Endodermal cell (in vitro differentiated cells): Measurements from ENCODE around the gene PRUNE2. TPM values are rescaled to one million over a fixed set of nuclear protein-coding genes. Genes with fewer than 3 reads are reported as not detected.

Source experiments
- DNase-seq: peaks from one replicate; pipeline ENCODE4 v3.0.0-alpha.2; 2017
- H3K27ac ChIP-seq: 2 replicates; pipeline ENCODE4 v1.5.1; 2013; ENCODE audit warnings: mild to moderate bottlenecking, low read depth, low read length, moderate library complexity
- H3K27me3 ChIP-seq: 2 replicates; pipeline ENCODE4 v1.6.1; 2013; ENCODE audit warnings: mild to moderate bottlenecking, low read length, moderate library complexity; ENCODE audit not compliant: insufficient read depth, control insufficient read depth, poor library complexity, severe bottlenecking
- H3K36me3 ChIP-seq: 2 replicates; pipeline ENCODE4 v1.7.0; 2013; ENCODE audit warnings: mild to moderate bottlenecking, low read length, moderate library complexity; ENCODE audit not compliant: control insufficient read depth, insufficient read depth
- H3K4me1 ChIP-seq: one replicate; pipeline ENCODE4 v1.7.0; 2013; ENCODE audit warnings: low read length; ENCODE audit not compliant: control insufficient read depth, insufficient read depth
- H3K4me3 ChIP-seq: 2 replicates; pipeline ENCODE4 v1.5.1; 2013; ENCODE audit warnings: mild to moderate bottlenecking, low read length, moderate library complexity
- H3K9ac ChIP-seq: 2 replicates; pipeline ENCODE4 v1.6.1; 2013; ENCODE audit warnings: mild to moderate bottlenecking, low read length, moderate library complexity; ENCODE audit not compliant: poor library complexity, severe bottlenecking; ENCODE audit errors: extremely low read depth
- H3K9me3 ChIP-seq: 2 replicates; pipeline ENCODE4 v1.6.1; 2013; ENCODE audit warnings: mild to moderate bottlenecking, low read length, moderate library complexity; ENCODE audit not compliant: control insufficient read depth
- H3K27ac Mint-ChIP-seq: 2 replicates; pipeline ENCODE4 v1.8.0; 2020; ENCODE audit warnings: mixed read lengths
- H3K27me3 Mint-ChIP-seq: 2 replicates; pipeline ENCODE4 v1.8.0; 2021; ENCODE audit warnings: mild to moderate bottlenecking, mixed read lengths; ENCODE audit not compliant: insufficient read depth
- H3K36me3 Mint-ChIP-seq: 2 replicates; pipeline ENCODE4 v1.8.0; 2020; ENCODE audit warnings: low read depth, mixed read lengths
- H3K4me1 Mint-ChIP-seq: 2 replicates; pipeline ENCODE4 v1.8.0; 2020; ENCODE audit warnings: mixed read lengths
- H3K4me3 Mint-ChIP-seq: 2 replicates; pipeline ENCODE4 v1.8.0; 2020; ENCODE audit warnings: mild to moderate bottlenecking, moderate library complexity, mixed read lengths
- H3K9me3 Mint-ChIP-seq: 2 replicates; pipeline ENCODE4 v1.8.0; 2020; ENCODE audit warnings: mild to moderate bottlenecking, mixed read lengths
- WGBS, 2 experiments: methylation state at CpG; one replicate each; pipeline versions ENCODE4 v1.1.5 to v1.1.7; 2013; ENCODE audit warnings: missing lambda C conversion rate in 2 of 2, mixed read lengths in 1 of 2; ENCODE audit not compliant: insufficient coverage in 1 of 2, insufficient read length in 1 of 2; 5-methylcytosine and 5-hydroxymethylcytosine counted together
- total RNA-seq, 2 donors: library from RNA; stranded (reverse); fragmentation: NEBNext Ultra II Directional in 1 of 2; extraction: Animal tissue kit (Norgen Biotek cat#: 25700) in 1 of 2; gene quantifications; 2 replicates in 1 of 2; 3 replicates in 1 of 2; pipeline ENCODE4 v1.2.1, GENCODE V29; 2021
- TF ChIP-seq, protein P1 (sequence below): fragments of 200-600 bp; sonication (generic); conservative IDR thresholded peaks from 2 replicates; pipeline ENCODE4 v1.5.0; 2021; ENCODE audit warnings: antibody characterized with exemption, mild to moderate bottlenecking

Gene PRUNE2
- total RNA-seq, 2 donors from 2014 or later, result 4.1 to 6.8 TPM

DNA sequence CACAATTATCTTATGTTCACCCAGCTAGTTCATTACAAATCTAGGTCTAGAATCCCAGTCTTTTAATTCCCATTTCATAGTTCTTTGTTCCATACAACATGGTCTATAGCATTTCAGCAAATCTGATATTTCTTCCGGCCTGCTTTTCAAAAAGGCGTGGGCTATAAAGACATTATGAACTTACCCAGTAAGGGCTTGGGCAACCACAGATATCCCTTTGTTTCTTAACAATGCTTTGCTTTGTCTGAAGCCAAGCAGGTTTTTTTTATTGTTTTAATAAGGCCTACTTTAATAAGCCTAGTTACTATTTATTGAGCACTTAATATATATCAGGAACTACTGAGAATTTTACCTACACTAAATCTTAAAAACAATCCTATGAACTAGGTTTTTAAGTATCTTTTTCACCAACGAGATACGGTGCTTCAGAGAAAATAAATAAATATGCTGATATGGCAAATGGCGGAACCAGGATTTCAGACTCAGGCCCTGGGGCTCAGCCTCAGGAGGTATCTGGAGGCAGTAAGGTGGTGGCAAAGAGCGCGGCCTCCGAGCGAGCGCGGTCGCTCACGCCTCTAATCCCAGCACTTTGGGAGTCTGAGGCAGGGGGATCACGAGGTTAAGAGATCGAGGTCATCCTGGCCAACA, 112.0 kb downstream of the PRUNE2 start:
- no peaks in the 10 kb centered on the region for H3K9me3 ChIP-seq
- Mint-ChIP-seq H3K27me3 (no peaks in the 10 kb centered on the region), H3K4me1 (no peaks in the 10 kb centered on the region), H3K27ac (no peak overlapping the region), H3K9me3 (no peaks in the 10 kb centered on the region), H3K4me3 (no peak overlapping the region), H3K36me3 (no peaks in the 10 kb centered on the region)
- WGBS, 2 experiments, result 79 to 91% methylated on average over 7 to 15 of the region's 15 CpGs
- no peak overlapping the region for H3K27ac ChIP-seq
- no peak overlapping the region for H3K4me3 ChIP-seq
- H3K9ac ChIP-seq, result no peak overlapping the region
- TF ChIP-seq, protein P1, sequence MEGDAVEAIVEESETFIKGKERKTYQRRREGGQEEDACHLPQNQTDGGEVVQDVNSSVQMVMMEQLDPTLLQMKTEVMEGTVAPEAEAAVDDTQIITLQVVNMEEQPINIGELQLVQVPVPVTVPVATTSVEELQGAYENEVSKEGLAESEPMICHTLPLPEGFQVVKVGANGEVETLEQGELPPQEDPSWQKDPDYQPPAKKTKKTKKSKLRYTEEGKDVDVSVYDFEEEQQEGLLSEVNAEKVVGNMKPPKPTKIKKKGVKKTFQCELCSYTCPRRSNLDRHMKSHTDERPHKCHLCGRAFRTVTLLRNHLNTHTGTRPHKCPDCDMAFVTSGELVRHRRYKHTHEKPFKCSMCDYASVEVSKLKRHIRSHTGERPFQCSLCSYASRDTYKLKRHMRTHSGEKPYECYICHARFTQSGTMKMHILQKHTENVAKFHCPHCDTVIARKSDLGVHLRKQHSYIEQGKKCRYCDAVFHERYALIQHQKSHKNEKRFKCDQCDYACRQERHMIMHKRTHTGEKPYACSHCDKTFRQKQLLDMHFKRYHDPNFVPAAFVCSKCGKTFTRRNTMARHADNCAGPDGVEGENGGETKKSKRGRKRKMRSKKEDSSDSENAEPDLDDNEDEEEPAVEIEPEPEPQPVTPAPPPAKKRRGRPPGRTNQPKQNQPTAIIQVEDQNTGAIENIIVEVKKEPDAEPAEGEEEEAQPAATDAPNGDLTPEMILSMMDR, result no peak
- DNase-seq, result no peak
- no peaks in the 10 kb centered on the region for H3K4me1 ChIP-seq
- H3K36me3 ChIP-seq, result no peaks in the 10 kb centered on the region
- H3K27me3 ChIP-seq, result no peaks in the 10 kb centered on the region

DNA sequence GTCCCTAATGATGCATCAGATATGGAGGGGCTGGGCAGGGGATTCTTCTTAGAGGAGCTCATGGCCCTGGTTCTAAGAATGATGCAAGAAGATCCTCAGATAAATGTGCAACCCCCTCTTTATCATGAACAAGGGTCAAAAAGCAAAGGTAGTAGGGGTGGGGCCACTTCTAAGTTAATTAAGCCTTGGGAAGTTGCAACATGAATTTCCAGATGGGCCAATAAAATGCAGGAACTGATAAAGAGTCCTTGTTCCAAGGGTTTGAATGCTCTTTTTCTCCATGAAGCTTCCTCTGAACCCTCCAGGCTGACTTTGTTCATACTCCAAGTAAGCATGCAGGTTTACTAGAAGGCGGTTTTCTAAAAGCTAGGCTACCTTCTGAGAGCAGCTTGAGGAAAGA, 116.1 kb downstream of the PRUNE2 start:
- no peaks in the 10 kb centered on the region for H3K9me3 Mint-ChIP-seq
- H3K27ac ChIP-seq, result no peak overlapping the region
- H3K4me3 ChIP-seq, result no peak overlapping the region
- no peaks in the 10 kb centered on the region for H3K27me3 ChIP-seq
- H3K4me1 ChIP-seq, result no peaks in the 10 kb centered on the region
- H3K4me3 Mint-ChIP-seq, result no peak overlapping the region
- DNase-seq, result no peak
- H3K27me3 Mint-ChIP-seq, result no peaks in the 10 kb centered on the region
- no peak overlapping the region for H3K9ac ChIP-seq
- H3K36me3 ChIP-seq, result no peaks in the 10 kb centered on the region
- no peaks in the 10 kb centered on the region for H3K4me1 Mint-ChIP-seq
- TF ChIP-seq, protein P1, result no peak
- H3K27ac Mint-ChIP-seq, result no peak overlapping the region
- WGBS, 2 experiments, result 82 to 100% methylated on average over 1 of the region's 1 CpG
- H3K9me3 ChIP-seq, result no peaks in the 10 kb centered on the region
- no peaks in the 10 kb centered on the region for H3K36me3 Mint-ChIP-seq

DNA sequence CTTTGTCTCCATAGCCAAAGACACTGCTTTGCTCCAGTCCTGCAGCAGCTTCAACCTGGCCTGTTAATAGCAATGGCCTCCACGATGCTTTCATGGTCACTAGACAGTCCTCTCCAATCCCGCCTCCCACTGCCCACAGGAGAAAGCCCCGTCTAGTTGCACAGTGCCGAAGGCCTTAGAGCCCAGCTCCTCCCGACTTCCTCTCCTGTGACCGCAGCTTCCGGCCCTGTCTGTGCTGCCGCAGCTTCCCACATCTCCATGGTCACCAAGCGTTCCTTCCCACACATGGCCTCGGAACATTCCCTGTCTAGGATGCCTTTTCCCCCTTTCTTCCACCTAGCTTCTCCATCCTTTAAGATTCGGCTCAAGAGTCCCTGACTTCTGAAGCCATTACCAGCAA, 118.2 kb downstream of the PRUNE2 start:
- Mint-ChIP-seq H3K27ac (no peak overlapping the region), H3K36me3 (no peaks in the 10 kb centered on the region), H3K27me3 (no peaks in the 10 kb centered on the region), H3K4me3 (no peak overlapping the region), H3K4me1 (no peaks in the 10 kb centered on the region), H3K9me3 (no peaks in the 10 kb centered on the region)
- no peaks in the 10 kb centered on the region for H3K36me3 ChIP-seq
- no peaks in the 10 kb centered on the region for H3K27me3 ChIP-seq
- 88 to 93% methylated on average over 8 to 11 of the region's 11 CpGs for WGBS, 2 experiments
- no peak for DNase-seq
- H3K4me1 ChIP-seq, result no peaks in the 10 kb centered on the region
- no peak overlapping the region for H3K27ac ChIP-seq
- H3K4me3 ChIP-seq, result no peak overlapping the region
- TF ChIP-seq, protein P1, result no peak
- H3K9ac ChIP-seq, result no peak overlapping the region
- no peaks in the 10 kb centered on the region for H3K9me3 ChIP-seq
